ENCODE results near the gene COL27A1.

The COL27A1 gene

GRCh38 chr9:114334490-114334889 is 179.2 kb downstream of the COL27A1 start:
- no peak for DNase-seq (ENCODE audit: low read depth)
- no peak overlapping the region for H3K4me3 ChIP-seq (ENCODE audit: low read length)
- TF ChIP-seq CTCF (IDR thresholded peaks at IDR 0.05; ENCODE audit: insufficient read depth, low read depth, low read length, missing control alignments) = no peak

- TF ChIP-seq CTCF (IDR thresholded peaks at IDR 0.05; ENCODE audit: insufficient read depth, low read depth, low read length, missing control alignments) = no peak
- DNase-seq (ENCODE audit: low read depth) = no peak
- no peak overlapping the region for H3K4me3 ChIP-seq (ENCODE audit: low read length)
Measured at GRCh38 chr9:114335745-114336144, 180.4 kb downstream of the COL27A1 start.

- no peak for DNase-seq (ENCODE audit: low read depth)
- TF ChIP-seq CTCF (IDR thresholded peaks at IDR 0.05; ENCODE audit: insufficient read depth, low read depth, low read length, missing control alignments) = no peak
Measured at GRCh38 chr9:114336157-114336556, 180.8 kb downstream of the COL27A1 start.

GRCh38 chr9:114336699-114337395 is 181.5 kb downstream of the COL27A1 start:
- H3K4me3 ChIP-seq (ENCODE audit: low read length) = no peak overlapping the region
- DNase-seq (ENCODE audit: low read depth) = no peak
- no peak for TF ChIP-seq CTCF (IDR thresholded peaks at IDR 0.05; ENCODE audit: insufficient read depth, low read depth, low read length, missing control alignments)

More at GRCh38 chr9:114336157-114336556, 180.8 kb downstream of the COL27A1 start:
- no peak overlapping the region for H3K4me3 ChIP-seq (ENCODE audit: low read length)

GRCh38 chr9:114338187-114338586 is 182.8 kb downstream of the COL27A1 start:
- DNase-seq (ENCODE audit: low read depth) = peak; percentile 40
- no peak for TF ChIP-seq CTCF (IDR thresholded peaks at IDR 0.05; ENCODE audit: insufficient read depth, low read depth, low read length, missing control alignments)
- H3K4me3 ChIP-seq (ENCODE audit: low read length) = no peak overlapping the region

- DNase-seq (ENCODE audit: low read depth) = peak; percentile 44
- peak; percentile 70 for TF ChIP-seq CTCF (IDR thresholded peaks at IDR 0.05; ENCODE audit: insufficient read depth, low read depth, low read length, missing control alignments)
- H3K4me3 ChIP-seq (ENCODE audit: low read length) = no peak overlapping the region
Measured at GRCh38 chr9:114339130-114339908, 184.0 kb downstream of the COL27A1 start.

Data from epithelial cell of esophagus (primary cell).